Thymus (tissue), 11 donors: Measurements from ENCODE around the gene MACROD2. TPM values are rescaled to one million over a fixed set of nuclear protein-coding genes. Genes with fewer than 3 reads are reported as not detected.

Source experiments
- DNase-seq, 9 donors: peaks; one replicate each; pipeline ENCODE4 v3.0.0-alpha.2; 2013; ENCODE audit warnings: low spot score in 9 of 9, low read depth in 6 of 9, missing footprints in 1 of 9
- H3K27ac ChIP-seq, 2 donors: one replicate each; pipeline ENCODE4 v1.5.1; 2013; ENCODE audit warnings: control low read depth in 1 of 2, low read depth in 1 of 2, low read length in 1 of 2, mild to moderate bottlenecking in 1 of 2, moderate library complexity in 1 of 2
- H3K27me3 ChIP-seq, 2 donors: one replicate each; pipeline ENCODE4 v1.5.1; 2013; ENCODE audit warnings: low read length in 1 of 2; ENCODE audit not compliant: control insufficient read depth in 2 of 2, insufficient read depth in 1 of 2
- H3K36me3 ChIP-seq, 2 donors: one replicate each; pipeline ENCODE4 v1.5.1; 2013; ENCODE audit warnings: low read length in 1 of 2, mild to moderate bottlenecking in 1 of 2, moderate library complexity in 1 of 2; ENCODE audit not compliant: control insufficient read depth in 2 of 2, insufficient read depth in 2 of 2
- H3K4me1 ChIP-seq, 2 donors: one replicate each; pipeline ENCODE4 v1.5.1; 2013; ENCODE audit warnings: low read length in 2 of 2; ENCODE audit not compliant: control insufficient read depth in 2 of 2, insufficient read depth in 2 of 2
- H3K4me3 ChIP-seq, 2 donors: one replicate each; pipeline ENCODE4 v1.5.1; 2013; ENCODE audit warnings: low read length in 2 of 2, control low read depth in 1 of 2, mild to moderate bottlenecking in 1 of 2
- H3K9me3 ChIP-seq, 2 donors: one replicate each; pipeline ENCODE4 v1.5.1; 2013; ENCODE audit warnings: low read length in 1 of 2, mild to moderate bottlenecking in 1 of 2; ENCODE audit not compliant: control insufficient read depth in 2 of 2, insufficient read depth in 1 of 2
- WGBS: extraction: QIAGEN DNeasy Blood & Tissue Kit; methylation state at CpG from one replicate; pipeline ENCODE4 v1.1.7; 2013; 5-methylcytosine and 5-hydroxymethylcytosine counted together
- polyA plus RNA-seq: library from polyadenylated mRNA; stranded (reverse); fragments of 200-250 nt; gene quantifications from one replicate; pipeline ENCODE4 v1.2.3, GENCODE V29; 2013
- total RNA-seq: library from RNA; stranded (reverse); fragments of 120-200 nt; gene quantifications from one replicate; pipeline ENCODE4 v1.2.4, GENCODE V29; 2013
- donor health status: healthy.

The MACROD2 gene
- total and polyA plus RNA-seq, 2 donors = 1.6 to 4.2 TPM

DNA sequence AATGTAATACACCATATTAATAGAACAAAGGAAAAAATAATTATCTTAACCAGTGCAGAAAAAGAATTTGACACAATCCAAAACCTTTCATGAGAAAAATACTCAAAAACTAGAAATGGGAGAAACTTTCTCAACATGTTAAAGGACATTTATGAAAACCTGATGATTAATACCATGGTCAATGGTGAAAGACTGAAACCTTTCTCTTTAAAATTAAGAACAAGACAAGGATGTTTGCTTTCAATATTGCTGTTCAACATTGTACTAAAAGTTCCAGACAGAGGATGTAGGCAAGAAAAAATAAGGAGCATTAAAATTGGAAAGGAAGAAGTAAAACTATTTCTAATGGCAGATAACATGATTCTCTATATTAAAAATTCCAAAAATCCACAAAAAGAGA is 1323.4 kb downstream of the MACROD2 start:
- no peaks in the 10 kb centered on the region for H3K9me3 ChIP-seq
- no peaks in the 10 kb centered on the region for H3K4me1 ChIP-seq
- H3K4me3 ChIP-seq = no peak overlapping the region
- no peaks in the 10 kb centered on the region for H3K36me3 ChIP-seq
- no peak for DNase-seq
- H3K27me3 ChIP-seq = no peaks in the 10 kb centered on the region
- H3K27ac ChIP-seq = no peak overlapping the region

DNA sequence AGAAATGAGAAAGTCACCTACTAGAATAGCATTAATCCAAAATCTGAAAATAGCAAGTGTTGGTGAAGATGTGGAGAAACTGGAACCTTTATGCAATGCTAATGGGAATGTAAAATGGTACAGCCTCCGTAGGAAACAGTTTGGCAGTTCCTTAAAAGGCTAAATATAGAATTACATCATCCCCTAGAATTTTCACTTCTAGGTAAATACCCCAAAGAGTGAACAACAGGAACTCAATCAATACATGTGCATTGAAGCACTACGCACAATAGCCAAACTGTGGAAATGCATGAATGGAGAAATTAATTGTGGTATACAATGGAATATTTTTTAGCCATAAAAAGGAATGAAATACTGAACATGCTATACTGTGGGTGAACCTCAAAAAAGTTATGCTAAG is 1324.1 kb downstream of the MACROD2 start:
- H3K27ac ChIP-seq = no peak overlapping the region
- H3K9me3 ChIP-seq = no peaks in the 10 kb centered on the region
- H3K36me3 ChIP-seq = no peaks in the 10 kb centered on the region
- no peak overlapping the region for H3K4me3 ChIP-seq
- no peaks in the 10 kb centered on the region for H3K27me3 ChIP-seq
- 83% methylated on average over 2 of the region's 2 CpGs for WGBS
- DNase-seq = no peak
- no peaks in the 10 kb centered on the region for H3K4me1 ChIP-seq

DNA sequence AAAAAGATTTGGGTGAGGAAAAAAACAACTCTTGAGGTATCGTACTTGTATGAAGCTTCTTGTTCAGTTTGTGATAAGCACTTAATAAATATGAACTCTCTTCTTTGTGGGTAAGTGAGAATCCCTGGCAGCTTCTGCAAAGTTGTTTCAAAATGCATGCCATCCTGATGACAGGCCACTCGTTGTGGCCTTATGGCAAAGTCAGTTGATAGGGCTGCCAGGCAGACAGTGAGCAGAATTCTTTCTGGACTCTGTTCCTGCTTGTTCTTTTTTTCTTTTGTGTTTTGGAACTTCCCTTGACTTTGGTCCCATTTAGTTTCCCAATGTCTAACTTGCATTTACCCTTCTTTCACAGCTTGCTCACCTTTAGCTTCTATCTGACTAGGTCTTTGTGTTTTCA is 1325.6 kb downstream of the MACROD2 start:
- 80% methylated on average over 2 of the region's 2 CpGs for WGBS
- no peaks in the 10 kb centered on the region for H3K4me1 ChIP-seq
- no peak for DNase-seq
- no peak overlapping the region for H3K4me3 ChIP-seq
- no peak overlapping the region for H3K27ac ChIP-seq
- H3K36me3 ChIP-seq = no peaks in the 10 kb centered on the region
- H3K27me3 ChIP-seq = no peaks in the 10 kb centered on the region
- no peaks in the 10 kb centered on the region for H3K9me3 ChIP-seq

DNA sequence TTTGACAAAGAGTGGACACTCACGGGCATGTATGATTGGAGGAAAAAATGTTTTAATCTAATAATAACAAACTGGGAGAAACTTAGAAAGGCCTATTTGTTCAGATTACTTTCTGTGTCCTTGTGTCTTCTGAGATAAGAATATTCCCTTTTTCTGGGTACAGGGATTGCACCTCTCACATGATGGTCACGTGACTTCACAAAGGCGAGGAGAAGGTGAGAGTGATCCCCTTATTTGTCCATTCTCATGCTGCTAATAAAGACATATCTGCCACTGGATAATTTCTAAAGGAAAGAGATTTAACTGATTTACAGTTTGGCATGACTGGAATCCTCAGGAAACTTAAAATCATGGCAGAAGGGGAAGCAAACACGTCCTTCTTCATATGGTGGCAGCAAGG is 1331.8 kb downstream of the MACROD2 start:
- Histone ChIP-seq H3K4me1 (no peaks in the 10 kb centered on the region), H3K27me3 (no peaks in the 10 kb centered on the region), H3K4me3 (no peak overlapping the region), H3K27ac (no peak overlapping the region), H3K36me3 (no peaks in the 10 kb centered on the region), H3K9me3 (no peaks in the 10 kb centered on the region)
- DNase-seq = no peak
- 89% methylated on average over 4 of the region's 4 CpGs for WGBS

DNA sequence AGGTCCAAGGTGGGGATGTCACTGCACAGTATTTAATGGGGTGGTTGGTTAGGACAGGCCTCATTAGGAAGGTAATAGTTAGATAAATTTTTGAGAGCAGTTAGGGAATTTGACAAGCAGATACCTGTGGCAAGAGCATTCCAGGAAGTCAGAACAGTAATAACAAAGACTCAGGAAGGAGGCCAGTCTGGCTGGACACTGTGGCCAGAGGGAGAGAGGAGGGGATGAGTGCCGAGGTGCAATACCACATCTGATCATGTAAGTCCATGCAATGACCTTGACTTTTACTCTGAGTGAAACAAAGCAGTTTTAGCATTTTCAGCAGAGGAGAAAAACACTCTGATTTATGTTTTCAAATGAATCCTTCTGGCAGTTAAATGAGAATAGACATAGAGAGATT is 1332.8 kb downstream of the MACROD2 start:
- no peak for DNase-seq
- no peak overlapping the region for H3K4me3 ChIP-seq
- 57% methylated on average over 1 of the region's 1 CpG for WGBS

DNA sequence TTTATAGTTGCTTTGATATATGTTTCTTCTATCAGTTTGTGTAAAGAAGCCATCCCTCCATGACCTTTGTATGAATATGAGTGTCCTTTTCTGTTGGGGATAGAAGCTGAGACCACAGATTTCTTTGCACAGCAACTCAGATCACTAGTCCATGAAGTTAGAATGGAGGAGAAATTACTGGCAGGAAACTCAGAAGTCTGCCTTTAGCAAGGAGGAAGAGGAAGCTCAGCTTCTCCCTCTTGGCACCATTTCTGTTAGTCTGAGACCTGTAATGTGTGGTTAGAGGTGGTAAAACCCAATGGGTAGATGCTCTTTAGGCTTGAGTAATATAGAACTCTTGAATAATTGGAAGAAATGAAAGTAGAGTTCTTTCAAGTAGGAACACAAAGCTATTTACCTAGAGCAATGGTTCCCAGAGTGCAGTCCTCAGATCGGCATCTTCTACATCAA is 1337.4 kb downstream of the MACROD2 start:
- Histone ChIP-seq H3K36me3 (no peaks in the 10 kb centered on the region), H3K27me3 (no peaks in the 10 kb centered on the region), H3K27ac (no peak overlapping the region), H3K4me1 (no peaks in the 10 kb centered on the region), H3K4me3 (no peak overlapping the region), H3K9me3 (no peaks in the 10 kb centered on the region)
- DNase-seq = no peak
- WGBS = 97% methylated on average over 1 of the region's 1 CpG

More for the DNA sequence above, 1332.8 kb downstream of the MACROD2 start:
- no peaks in the 10 kb centered on the region for H3K36me3 ChIP-seq
- H3K27me3 ChIP-seq = no peaks in the 10 kb centered on the region
- H3K27ac ChIP-seq = no peak overlapping the region
- no peaks in the 10 kb centered on the region for H3K4me1 ChIP-seq
- H3K9me3 ChIP-seq = no peaks in the 10 kb centered on the region

DNA sequence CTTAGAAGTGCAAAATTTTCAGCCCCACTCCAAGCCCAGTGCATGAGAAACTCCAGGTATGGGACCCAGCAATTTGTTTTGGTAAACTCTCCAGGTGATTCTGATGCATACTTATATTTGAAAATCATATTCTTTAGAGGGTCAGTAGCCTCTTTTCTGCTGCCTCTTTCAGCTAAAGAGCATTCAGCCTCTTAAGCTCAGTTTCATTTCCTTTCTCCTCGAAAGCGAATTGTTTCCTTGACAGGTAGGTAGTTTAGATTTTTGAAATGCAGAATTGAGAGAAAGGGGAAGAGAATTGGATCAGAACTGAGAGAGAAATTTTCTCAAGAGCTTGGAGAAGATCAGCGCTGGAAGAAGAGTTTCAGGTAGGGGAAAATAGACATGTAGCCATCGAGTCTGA is 1337.9 kb downstream of the MACROD2 start:
- Histone ChIP-seq H3K27me3 (no peaks in the 10 kb centered on the region), H3K9me3 (no peaks in the 10 kb centered on the region), H3K27ac (no peak overlapping the region), H3K4me3 (no peak overlapping the region), H3K4me1 (no peaks in the 10 kb centered on the region), H3K36me3 (no peaks in the 10 kb centered on the region)
- WGBS = 83% methylated on average over 4 of the region's 4 CpGs
- DNase-seq = no peak

DNA sequence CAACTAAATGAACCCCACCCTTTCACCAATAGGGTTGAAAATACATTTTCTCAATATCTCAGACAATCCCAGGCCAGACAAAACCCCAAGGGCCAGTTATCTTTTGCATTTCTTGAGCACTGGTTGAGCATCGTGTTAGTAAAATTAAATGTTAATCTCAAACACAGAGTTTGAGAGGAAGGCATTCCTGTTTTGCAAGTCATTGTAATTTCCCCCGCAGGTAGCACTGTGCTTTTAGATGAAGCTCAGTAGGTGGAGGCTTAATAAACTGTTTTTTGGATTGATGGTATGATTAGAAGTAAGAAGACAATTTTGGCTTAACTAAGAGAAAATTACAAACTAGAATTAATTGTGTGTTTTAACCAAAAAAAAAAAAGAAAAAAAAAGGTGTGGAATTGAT is 1340.7 kb downstream of the MACROD2 start:
- H3K4me1 ChIP-seq = no peaks in the 10 kb centered on the region
- H3K27ac ChIP-seq = no peak overlapping the region
- no peaks in the 10 kb centered on the region for H3K36me3 ChIP-seq
- 57% methylated on average over 2 of the region's 2 CpGs for WGBS
- H3K9me3 ChIP-seq = no peaks in the 10 kb centered on the region
- no peak for DNase-seq
- H3K4me3 ChIP-seq = no peak overlapping the region
- H3K27me3 ChIP-seq = no peaks in the 10 kb centered on the region

DNA sequence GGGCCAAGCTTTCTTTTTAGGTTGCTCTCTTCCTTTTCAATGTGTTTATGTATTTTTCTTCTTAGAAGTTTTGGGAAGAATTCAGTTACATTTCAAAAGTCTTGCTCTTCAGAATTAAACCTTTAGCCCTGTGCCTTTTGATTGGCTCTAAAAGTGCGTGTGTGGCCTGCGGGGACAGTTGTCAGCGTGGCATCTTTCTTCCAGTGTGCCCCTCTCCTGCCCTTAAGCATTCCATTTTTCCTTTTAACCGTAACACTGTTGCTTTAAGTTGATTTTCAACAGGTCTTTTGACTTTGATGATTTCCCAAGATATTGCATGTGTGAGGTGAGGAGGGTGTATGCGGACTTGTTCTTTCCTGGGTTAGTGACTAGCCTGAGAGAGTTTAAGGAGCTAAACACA is 1341.2 kb downstream of the MACROD2 start:
- H3K36me3 ChIP-seq = no peaks in the 10 kb centered on the region
- DNase-seq = no peak
- H3K4me1 ChIP-seq = no peaks in the 10 kb centered on the region
- WGBS = 96% methylated on average over 5 of the region's 5 CpGs
- H3K9me3 ChIP-seq = no peaks in the 10 kb centered on the region
- no peak overlapping the region for H3K27ac ChIP-seq
- no peaks in the 10 kb centered on the region for H3K27me3 ChIP-seq
- H3K4me3 ChIP-seq = no peak overlapping the region

DNA sequence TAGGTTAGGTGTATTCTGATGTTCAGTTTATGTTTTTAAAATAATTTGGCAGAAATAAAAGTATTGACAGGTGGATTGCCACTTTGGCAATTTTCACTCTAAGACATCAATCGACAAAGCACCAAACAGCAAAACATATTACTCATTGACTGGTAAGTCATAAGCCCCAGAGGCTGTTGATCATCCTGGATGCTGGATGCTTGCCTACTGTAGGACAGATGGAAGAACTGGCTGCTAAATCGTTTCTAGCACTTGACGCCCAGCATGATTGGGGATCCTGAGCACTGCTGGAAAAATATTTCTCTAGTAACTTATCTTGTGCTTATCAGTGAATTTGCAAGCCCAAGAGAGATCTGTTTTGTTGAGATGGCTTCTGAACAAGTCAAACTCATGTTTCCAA is 1343.9 kb downstream of the MACROD2 start:
- Histone ChIP-seq H3K4me1 (no peaks in the 10 kb centered on the region), H3K27me3 (no peaks in the 10 kb centered on the region), H3K36me3 (no peaks in the 10 kb centered on the region), H3K9me3 (no peaks in the 10 kb centered on the region), H3K27ac (no peak overlapping the region), H3K4me3 (no peak overlapping the region)
- 95% methylated on average over 3 of the region's 3 CpGs for WGBS
- DNase-seq = no peak
